ENCODE results near the gene CCDC33.
A peak's percentile ranks its signal among the peaks of the same experiment; 100 is the strongest.

Gene CCDC33

DNA sequence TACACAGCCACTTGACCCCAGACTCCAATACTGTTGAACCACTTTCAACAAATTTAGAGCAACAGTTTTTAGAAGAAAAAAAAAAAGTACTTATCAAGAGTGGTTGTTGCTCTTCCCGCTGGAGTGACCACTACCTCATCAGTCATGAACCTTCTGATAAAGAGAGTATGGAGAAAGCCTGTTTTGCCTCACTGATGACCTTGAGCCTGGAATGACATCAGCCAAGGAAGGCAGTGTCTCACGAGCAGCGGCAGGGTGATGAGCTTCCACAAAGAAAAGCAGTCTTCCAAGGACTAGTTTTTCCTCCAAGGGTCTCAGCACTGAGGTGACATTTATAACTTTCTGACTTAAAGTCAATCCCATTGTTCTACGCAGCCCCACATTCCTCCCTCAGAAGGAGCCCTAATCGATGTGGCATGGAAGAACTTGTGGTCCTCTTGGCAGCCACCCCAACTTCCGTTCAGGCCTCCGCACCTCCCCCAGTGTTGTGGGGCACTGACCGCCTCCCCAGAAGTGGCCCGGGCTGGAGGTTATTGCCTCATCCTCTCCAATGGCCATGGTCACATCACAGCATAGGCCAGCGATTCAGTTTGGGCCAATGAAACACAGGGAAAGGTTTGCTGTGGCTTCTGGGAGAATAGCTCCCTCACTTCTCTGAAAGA is 133.1 kb downstream of the CCDC33 start:
- DNase-seq = no peak

DNA sequence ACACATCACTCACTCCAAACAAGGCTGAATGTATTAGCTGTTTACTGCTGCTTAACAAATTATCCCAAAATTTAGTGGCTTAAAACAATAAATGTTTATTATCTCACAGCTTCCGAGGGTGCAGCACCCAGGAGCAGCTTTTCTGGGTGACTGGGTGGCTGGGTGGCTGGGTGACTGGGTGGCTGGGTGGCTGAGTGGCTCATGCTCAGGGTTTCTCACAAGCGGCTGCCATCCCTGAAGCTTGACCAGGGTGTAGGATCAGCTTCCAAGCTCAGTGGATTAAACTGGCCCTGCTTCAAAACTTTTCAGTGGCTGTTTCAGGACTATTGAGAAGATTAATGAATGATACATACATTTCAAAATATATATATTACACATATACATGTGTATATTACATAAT is 133.6 kb downstream of the CCDC33 start:
- no peak for DNase-seq

DNA sequence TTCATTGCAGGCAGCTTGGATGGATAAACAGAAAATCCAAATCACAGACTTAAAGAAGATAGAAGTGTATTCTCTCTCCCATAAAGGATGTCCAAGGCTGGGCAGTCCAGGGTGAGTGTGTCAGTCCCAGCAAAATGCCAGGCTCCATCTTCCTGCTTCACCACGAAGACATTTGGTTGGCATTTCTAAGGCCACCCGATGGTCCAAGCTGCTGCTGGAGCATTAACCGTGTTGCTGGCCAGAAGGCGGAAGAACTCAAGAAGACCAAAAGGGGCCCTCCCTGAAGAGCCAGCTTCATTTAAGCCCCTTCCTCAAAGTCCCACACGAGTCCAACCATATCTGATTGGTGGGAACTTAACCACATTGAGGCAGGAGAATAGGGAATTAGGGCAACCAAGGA is 134.3 kb downstream of the CCDC33 start:
- DNase-seq = no peak

DNA sequence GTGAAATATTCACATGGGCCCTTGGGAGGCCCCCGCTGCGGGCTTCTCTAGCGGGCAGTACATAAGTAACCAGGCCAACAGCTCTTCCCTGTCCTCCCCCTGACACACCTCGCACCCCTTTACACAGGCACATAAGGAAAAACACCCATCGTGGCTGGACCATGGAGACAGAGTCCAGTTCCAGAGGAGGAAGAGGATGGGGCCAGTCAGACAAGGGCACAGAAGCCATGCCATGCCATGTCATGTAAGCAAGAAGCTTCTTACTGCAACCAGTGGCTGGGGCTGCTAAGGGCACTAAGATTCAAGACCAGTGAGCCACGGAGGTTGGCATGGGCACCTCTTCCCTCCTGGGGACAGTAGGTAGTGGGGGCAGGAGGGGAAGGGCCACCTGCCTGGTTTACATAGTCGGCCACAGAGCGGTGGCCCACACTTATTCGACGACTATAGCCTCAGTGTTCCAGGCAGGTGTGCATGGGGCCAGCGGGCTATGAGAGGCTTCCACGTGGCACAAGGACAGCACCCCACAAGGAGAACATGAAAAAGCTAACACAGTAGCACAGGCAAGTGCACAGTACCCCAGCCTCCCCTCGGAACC is 137.0 kb downstream of the CCDC33 start:
- DNase-seq = no peak

DNA sequence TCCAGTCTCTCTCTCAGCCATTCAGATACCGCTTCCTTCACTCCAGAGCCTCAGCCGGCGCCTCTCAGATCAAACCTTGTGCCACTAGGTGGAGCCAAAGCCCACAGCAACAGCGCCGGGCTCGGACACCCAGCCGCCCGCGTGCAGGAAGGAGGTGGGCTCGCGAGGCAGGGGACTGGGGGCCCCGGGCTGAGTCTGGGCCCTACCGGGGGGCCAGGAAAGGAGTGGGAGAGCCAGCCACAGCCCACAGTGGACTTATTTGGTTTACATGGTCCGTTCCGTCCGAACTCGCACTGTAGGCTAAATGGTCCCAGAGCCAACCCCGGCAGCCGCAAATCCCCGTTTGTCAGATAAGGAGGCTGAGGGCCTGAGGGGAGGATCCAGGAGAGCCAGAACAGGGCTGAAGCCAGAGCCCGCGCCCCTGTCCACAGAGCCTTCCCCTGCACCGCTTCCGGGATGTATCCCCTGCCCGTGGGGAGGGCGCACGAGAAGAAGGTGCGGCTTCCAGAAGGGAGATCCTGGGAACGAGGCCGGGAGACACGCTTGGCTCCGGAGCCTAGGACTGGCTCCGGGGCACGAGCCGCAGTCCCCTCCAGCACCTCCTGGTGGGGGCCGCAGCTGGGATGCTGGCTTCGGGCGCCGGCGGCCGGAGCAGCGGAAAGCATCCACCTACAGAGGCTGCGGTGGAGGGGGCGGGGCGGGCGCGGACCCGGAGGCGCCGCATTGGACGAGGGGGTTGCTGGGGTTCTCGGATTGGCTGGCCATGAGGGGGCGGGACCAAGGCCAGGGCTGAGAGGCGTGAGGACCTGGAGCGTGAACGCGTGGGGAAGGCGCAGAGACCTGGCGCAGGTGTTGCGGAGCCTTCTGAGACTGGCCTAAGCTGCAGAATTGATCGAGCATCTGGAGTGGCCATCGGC is 137.9 kb downstream of the CCDC33 start:
- peak; percentile 93 for DNase-seq

DNA sequence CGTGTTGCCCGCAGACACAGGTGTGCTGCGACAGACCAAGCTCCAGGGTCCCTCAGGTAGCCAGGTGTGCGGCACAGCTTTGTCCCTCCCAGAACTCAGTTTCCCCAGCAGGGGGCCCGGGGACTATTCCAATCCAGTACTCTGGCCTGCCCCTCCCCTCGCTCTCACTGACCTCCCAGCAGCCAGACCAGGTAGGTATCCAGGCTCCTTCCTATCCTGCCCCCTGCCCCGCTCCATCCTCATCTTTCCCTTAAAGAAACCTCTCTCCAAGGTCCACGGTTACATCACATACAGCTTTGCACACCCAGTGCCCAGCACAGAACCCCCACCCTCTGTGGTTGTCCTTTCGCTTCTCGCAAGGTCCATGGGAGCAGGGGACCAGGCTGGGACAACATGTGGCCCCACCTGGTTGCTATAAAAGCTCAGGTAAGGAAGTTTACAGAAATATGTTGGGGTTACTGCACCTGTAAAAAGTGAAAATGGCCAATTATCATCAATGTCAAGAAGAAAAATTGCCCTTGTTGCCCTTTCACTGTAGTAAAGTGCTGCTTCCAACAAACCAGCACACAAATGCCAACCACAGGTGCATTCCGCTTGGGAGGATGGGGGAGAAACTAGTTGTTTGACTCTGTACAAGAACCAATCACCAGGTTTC is 138.6 kb downstream of the CCDC33 start:
- DNase-seq = no peak

DNA sequence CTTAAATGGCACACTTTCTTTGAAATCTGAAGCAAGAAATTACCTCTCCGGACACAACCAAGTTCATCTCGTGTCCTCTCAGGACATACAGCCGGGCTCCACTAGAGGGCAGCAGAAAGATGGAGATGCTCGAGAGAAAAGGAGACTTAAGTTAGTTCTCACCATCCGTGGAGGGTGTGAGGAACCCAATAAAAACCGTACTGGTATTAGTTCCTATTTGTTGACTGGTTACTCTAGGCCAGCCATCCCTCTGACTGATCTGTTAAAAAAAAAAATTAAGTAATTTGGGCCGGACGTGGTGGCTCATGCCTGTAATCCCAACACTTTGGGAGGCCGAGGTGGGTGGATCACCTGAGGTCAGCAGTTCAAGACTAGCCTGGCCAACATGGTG is 139.2 kb downstream of the CCDC33 start:
- peak; percentile 76 for DNase-seq

DNA sequence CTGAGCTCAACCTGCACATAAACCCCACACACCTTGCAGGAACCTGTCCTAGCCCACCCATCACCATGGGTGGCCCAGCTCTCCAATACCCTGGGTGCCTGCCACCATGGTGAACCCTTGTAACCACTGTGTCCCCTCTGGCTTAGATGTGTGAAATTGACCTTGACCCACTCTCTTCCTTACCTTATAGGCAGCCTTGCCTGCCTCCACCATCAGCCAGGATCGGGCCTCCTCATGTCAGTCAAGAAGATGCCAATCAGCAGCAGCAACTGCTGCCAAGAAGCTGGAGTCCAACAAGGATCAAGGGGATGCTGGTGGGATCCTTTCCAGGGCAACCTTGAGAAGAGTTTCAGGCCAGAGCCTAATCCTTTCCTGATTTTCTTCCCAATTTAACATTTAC is 140.1 kb downstream of the CCDC33 start:
- DNase-seq = no peak

DNA sequence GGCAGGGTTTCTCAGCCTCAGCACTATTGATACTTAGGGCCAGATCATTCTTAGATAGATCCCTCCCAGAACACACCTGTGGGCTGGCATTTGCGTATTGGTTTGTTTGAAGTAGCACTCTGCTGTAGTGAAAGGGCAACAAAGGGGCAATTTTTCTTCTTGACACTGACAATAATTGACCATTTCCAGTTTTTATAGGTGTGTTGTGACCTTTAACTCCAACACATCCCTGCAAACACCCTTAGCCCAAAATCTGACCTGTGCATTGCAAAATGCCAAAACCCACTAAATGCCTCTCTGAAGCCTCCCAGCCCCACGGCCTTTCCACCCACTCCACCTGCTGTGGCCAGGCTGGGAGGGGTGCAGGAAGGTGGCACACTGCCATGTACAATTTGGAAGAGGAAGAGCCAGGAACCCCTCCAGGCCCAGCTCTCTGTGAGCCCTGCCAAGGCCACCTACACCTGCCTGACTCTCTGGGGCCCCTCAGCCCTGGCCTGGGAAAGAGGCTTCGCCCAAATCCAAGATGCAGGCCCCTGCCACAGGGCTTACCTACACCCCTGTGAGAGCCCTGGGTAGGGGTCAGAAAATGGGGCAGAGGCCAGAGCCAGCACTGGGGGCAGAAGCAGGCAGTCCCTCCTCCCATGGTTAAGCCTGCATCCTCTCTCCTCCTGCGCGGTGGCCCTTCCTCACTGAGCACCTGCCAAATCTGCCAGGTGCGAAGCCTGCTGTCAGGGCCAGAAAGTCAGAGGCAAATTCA is 140.9 kb downstream of the CCDC33 start:
- DNase-seq = no peak

DNA sequence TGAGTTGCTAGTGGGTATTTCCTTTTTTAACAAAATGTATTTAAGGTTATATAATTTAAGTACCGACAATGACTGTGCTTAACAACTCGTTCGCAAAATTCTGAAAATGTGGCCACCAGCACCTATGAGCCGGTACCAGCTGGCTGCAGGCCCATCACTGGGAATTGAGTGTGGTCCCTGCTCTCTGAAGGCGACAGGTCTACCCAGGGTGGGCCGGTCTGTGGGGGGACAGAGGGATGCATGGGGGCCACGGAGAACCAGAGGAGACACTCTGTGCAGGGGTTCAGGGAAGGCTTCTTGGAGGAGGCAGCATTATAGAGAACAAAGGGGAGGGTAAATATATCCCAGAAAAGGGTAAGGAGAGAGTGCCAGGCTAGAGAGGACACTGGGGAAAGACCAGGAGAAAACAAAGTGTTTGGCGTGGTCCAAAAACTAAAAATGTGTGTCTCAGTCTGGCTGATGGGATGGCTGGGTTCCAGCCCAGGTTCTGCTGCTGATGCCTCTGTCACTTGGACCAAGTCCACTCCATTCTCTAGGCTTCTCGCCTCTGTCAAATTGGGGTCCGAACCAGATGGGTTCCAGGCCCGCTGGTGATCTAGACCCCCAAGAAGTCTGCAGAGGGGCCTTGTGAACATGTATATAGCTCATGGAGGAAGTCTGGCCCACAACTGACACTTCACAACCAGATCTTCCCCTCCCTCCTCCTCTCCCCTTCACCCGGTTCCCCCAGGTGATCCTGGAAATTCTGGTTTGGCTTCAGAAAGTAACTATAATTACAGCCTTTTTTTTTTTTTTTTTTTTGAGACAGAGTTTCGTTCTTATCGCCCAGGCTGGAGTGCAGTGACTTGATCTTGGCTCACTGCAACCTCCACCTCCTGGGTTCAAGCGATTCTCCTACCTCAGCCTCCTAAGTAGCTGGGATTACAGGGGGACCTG is 142.0 kb downstream of the CCDC33 start:
- no peak for DNase-seq

DNA sequence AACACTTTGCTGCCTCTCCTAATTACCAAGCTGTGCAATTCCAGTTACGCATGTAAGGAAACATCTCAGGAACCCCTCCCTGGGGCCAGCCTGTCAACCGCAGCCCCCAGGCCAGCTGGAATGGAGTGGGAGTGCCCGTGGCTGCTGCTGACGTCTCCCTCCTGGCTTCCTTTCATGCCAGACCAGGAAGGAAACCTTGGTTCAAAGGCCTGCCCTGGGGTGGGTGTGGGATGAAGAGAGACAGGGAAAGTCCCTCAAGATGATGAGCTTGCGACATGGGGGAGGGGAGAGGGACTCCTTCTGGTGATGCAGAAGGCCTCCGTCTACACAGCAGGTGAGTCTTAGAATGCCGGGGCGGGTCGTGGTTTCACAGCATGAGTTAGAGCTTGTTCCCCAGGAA is 142.7 kb downstream of the CCDC33 start:
- DNase-seq = no peak

DNA sequence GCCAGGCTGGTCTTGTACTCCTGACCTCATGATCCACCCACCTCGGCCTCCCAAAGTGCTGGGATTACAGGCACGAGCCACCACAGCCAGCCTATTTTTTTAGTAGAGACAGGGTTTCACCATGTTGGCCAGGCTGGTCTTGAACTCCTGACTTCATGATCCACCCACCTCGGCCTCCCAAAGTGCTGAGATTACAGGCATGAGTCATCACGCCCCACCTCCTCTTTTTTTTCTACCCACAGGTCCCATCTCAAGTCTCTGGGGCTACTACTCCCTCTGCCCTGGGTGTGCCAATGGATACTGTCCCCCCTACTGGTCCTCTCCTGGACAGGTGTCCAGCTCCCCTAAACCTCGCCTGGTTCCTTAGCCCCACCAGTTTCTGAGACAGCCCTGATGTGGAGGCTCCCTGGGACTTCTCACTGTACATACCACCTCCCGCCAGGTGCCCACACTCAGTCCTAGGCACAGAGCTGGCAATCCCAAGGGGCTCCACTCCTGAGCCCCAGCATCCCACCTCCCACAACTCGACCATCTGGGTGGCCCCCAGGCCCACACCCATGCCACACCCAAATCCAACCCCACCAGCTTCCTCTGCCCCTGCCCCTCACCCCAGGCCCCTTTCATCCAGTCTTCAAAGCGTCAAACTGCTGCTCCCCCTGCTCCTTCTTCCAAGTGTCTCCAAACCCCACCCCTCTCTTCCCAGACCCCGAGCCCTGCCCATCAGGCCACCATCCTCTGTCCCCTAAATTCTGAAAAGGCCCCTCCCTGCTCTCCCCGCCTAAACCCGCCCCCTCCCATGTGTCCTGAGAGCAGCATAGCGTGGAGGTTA is 144.4 kb downstream of the CCDC33 start:
- no peak for DNase-seq

DNA sequence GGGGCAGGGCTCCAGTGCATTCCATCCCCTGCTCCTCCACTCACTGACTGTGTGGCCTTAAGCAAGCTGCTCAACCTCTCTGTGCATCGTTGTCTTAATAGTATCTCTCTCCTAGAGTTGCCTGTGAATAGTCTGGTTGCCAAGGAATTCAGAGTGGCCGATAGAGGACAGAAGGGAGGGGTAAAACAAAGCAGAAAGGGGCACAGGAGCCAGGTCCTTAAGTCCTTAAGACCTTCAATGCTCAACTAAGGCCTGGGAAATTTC is 145.0 kb downstream of the CCDC33 start:
- DNase-seq = no peak

DNA sequence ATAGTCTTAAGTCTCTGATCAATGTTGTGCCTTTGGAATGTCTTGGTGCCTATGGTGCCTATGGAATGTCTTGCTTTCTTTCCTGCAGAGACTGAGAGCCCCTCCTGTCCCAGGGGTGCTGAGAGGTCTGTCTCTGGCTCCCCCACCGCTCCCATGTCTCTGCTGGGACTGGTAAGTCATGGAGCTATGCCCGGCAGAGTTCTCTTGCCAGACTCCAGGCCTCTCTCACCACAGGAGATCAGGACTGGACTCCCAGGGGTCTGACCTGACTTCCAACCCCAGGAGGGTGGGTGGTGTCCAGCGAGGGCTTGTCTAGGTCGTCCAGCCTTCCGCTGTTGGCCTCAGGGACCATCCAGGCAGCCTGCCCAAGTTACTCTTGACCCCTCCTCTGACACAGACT is 145.4 kb downstream of the CCDC33 start:
- DNase-seq = no peak

DNA sequence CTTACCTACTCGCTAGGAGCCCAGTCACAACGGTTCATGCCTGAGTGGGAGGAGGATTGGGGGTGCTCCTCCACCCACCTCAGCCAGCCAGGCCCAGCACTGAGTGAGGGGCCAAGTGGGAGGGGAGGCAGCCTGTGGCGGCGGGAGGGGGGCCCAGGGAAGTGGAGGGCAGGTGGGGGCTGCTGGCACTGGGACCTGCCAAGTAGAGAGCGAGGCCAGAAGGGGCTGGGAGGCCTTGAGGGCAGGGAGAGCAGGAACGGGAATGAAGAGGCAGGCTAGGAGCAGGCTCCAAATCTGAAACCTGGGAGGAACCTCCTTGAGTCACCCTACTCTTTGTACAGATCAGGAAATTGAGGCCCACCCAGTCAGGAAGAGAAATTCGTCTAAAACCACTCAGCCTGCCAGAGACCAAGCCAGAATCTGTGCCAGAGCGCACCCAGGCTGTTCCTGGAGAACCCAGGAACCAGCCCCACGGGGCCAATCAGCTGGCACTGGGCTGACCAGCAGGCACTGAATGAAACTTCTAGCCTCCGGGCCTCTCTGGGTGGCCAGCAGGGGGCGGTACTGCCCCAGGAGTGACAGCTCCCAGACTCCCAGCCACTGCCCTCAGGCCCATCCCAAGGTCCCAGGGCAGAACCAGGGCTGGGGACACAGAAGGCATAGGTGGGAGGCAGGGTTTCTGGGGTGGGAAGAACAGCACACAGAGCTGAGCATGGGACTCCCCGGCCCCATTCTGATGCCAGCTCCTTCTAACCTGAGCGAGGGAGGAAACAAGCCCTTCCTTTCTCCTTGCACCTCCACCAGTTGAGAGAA is 146.1 kb downstream of the CCDC33 start:
- peak; percentile 88 for DNase-seq

DNA sequence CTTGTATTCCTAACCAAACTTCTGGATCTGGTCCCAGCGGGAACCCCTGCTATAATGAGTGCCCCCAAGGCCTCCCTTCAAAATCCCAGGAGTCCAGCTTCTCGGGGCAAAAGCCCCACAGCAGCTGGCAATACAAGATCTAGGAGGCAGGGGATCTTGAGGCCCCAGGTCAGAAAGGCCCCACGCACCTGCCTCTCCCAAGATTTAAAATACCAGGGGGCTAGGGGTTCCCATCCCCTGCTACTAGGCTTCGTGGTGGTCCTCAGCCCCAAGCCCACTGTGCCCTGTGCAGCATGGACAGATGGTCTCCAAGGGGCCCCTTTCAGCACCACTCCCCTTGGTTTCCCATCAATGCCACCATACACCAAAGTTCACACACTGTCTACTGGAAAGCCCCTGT is 147.2 kb downstream of the CCDC33 start:
- no peak for DNase-seq

DNA sequence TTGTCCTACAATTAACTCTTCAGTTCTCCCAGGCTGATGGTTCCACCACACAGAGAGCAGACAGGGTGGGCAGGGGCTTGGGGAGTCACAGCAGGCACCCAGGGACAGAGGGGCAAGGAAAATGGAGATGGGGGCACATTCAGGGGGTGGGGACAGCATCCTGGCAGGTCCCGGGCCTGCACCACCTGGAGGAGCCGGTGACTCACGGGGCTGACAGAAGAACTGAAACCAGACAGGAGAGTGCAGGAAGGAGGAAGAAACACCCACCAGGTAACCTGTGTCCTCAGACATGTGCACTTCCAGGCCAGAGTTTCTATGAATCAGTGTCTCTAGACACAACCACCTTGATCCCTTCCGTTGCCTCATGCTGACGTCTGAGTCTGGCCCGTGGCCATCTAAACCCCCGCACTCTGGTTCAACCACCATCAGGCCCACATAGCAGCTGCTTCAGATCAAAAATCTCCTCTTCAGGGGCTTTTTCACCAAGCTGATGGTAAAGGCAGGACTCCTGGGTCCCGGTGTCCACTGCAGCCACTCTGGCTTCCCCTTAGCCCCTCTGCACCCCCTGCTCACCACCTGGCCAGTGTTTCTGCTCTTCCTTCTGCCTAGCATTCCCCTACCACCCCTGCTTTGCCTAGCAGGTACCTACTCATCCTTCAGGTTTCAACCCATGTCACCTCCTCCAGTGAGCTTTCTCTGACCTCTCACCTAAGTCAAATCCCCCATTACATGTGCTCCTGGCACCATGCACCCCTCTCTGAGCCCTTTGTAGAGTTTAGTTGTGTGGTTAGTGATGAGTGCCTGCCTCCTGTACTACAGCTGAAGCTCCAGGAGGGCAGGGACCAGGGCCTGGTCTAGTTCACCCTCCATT is 147.8 kb downstream of the CCDC33 start:
- DNase-seq = no peak

DNA sequence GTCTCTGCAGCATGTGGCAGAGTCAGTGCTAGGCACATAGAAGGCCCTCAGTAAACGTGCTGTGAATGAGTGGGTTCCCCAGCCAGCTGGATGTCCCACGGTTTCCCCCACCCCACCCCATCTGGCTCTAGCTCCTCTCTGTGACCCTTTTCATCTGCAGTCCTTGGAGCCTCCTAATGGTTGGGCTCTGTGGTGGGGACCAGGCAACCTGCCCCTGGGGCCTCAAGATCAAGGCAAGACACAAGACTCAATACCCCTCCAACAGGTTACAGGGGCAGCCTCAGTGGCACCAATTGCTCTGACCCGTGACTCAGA is 148.4 kb downstream of the CCDC33 start:
- DNase-seq = no peak

Measured in right hindlimb (tissue), 1 donor.